ENCODE results near the gene NSMF. TPM values are rescaled to one million over a fixed set of nuclear protein-coding genes. Genes with fewer than 3 reads are reported as not detected.

NSMF gene
- total and polyA plus RNA-seq, 2 donors (not counting 1 experiment from before 2014, with no cell fraction given) = 28.7 to 59.4 TPM

- H3K4me3 Mint-ChIP-seq = no peak overlapping the region
- no peaks in the 10 kb centered on the region for H4K20me1 ChIP-seq (ENCODE audit: control insufficient read depth, insufficient read depth, low read length, poor library complexity, severe bottlenecking)
Observed at GRCh38 chr9:137433916-137434431, 25.2 kb downstream of the NSMF start.

GRCh38 chr9:137433349-137433915 is 25.7 kb downstream of the NSMF start:
- Histone ChIP-seq H2AFZ (ENCODE audit: insufficient read depth, low read depth, low read length, poor library complexity, severe bottlenecking) (no peak overlapping the region), H3K9me3 (ENCODE audit: control extremely low read depth in 1 of 3, control insufficient read depth in 2 of 3, insufficient read depth in 1 of 3, low read length in 2 of 3) (peaks cover 0 to 13% (median 0%) of the 10 kb centered on the region in 3 donors), H3K4me1 (ENCODE audit: control insufficient read depth in 2 of 2, insufficient read depth in 2 of 2, low read length in 2 of 2) (peaks cover 24 to 26% of the 10 kb centered on the region in 2 donors), H3K27me3 (replicated peaks in 1 of 4; ENCODE audit: control extremely low read depth in 1 of 4, control insufficient read depth in 3 of 4, insufficient read depth in 4 of 4, low read length in 3 of 4) (peaks cover 0 to 35% (median 8%) of the 10 kb centered on the region in 4 experiments), H3K79me2 (ENCODE audit: control insufficient read depth, insufficient read depth, low read length) (no peaks in the 10 kb centered on the region), H3K4me2 (replicated peaks; ENCODE audit: low read depth, low read length, poor library complexity, severe bottlenecking) (no peak overlapping the region), H4K20me1 (ENCODE audit: control insufficient read depth, insufficient read depth, low read length, poor library complexity, severe bottlenecking) (no peaks in the 10 kb centered on the region), H3K4me3 (ENCODE audit: control extremely low read depth in 1 of 5, extremely low read depth in 1 of 5, insufficient read depth in 1 of 5, low read depth in 2 of 5, low read length in 4 of 5) (no peak overlapping the region), H3K36me3 (replicated peaks in 1 of 2; ENCODE audit: control extremely low read depth in 1 of 2, control insufficient read depth in 1 of 2, extremely low read depth in 1 of 2, insufficient read depth in 2 of 2, low read length in 1 of 2) (no peaks in the 10 kb centered on the region), H3K27ac (ENCODE audit: low read length in 2 of 2) (no peak overlapping the region), H3K9ac (ENCODE audit: low read length) (no peak overlapping the region)
- Mint-ChIP-seq H3K27ac (no peak overlapping the region), H3K9me3 (ENCODE audit: insufficient read depth) (no peaks in the 10 kb centered on the region), H3K4me3 (no peak overlapping the region), H3K27me3 (no peaks in the 10 kb centered on the region), H3K4me1 (peaks cover 10% of the 10 kb centered on the region)
- ATAC-seq (ENCODE audit: low read depth) (no peak), DNase-seq (no peak)
- 67% methylated on average over 18 of the region's 19 CpGs for WGBS (ENCODE audit: insufficient coverage)
- CTCF ChIA-PET = no interaction called here
- POLR2A ChIA-PET = interaction anchor here (0.7 kb wide), 1 partner anchor 63 kb away, joined by 3 read pairs; no protein-coding TSS in a partner anchor
- TF ChIP-seq EZH2 (IDR thresholded peaks at IDR 0.05; ENCODE audit: borderline replicate concordance, insufficient read depth, low read depth, low read length, poor library complexity, severe bottlenecking) = no peak
- TF ChIP-seq, protein P1, sequence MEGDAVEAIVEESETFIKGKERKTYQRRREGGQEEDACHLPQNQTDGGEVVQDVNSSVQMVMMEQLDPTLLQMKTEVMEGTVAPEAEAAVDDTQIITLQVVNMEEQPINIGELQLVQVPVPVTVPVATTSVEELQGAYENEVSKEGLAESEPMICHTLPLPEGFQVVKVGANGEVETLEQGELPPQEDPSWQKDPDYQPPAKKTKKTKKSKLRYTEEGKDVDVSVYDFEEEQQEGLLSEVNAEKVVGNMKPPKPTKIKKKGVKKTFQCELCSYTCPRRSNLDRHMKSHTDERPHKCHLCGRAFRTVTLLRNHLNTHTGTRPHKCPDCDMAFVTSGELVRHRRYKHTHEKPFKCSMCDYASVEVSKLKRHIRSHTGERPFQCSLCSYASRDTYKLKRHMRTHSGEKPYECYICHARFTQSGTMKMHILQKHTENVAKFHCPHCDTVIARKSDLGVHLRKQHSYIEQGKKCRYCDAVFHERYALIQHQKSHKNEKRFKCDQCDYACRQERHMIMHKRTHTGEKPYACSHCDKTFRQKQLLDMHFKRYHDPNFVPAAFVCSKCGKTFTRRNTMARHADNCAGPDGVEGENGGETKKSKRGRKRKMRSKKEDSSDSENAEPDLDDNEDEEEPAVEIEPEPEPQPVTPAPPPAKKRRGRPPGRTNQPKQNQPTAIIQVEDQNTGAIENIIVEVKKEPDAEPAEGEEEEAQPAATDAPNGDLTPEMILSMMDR (IDR thresholded peaks at IDR 0.05) = no peak
- intact Hi-C loops (cut with micrococcal nuclease) = no loop called here

More at GRCh38 chr9:137433916-137434431, 25.2 kb downstream of the NSMF start:
- H3K36me3 ChIP-seq (replicated peaks in 1 of 2; ENCODE audit: control extremely low read depth in 1 of 2, control insufficient read depth in 1 of 2, extremely low read depth in 1 of 2, insufficient read depth in 2 of 2, low read length in 1 of 2) = no peaks in the 10 kb centered on the region
- intact Hi-C loops (cut with micrococcal nuclease) = no loop called here
- no peaks in the 10 kb centered on the region for H3K9me3 Mint-ChIP-seq (ENCODE audit: insufficient read depth)
- no peak overlapping the region for H3K27ac ChIP-seq (ENCODE audit: low read length in 2 of 2)
- ATAC-seq (ENCODE audit: low read depth) (no peak), DNase-seq (no peak)
- ChIA-PET CTCF (no interaction called here), POLR2A (interaction anchor here (0.7 kb wide), 1 partner anchor 64 kb away, joined by 3 read pairs; no protein-coding TSS in a partner anchor)
- no peak overlapping the region for H3K4me2 ChIP-seq (replicated peaks; ENCODE audit: low read depth, low read length, poor library complexity, severe bottlenecking)
- H3K79me2 ChIP-seq (ENCODE audit: control insufficient read depth, insufficient read depth, low read length) = no peaks in the 10 kb centered on the region
- H3K4me1 Mint-ChIP-seq = peaks cover 7% of the 10 kb centered on the region
- H3K27me3 ChIP-seq (replicated peaks in 1 of 4; ENCODE audit: control extremely low read depth in 1 of 4, control insufficient read depth in 3 of 4, insufficient read depth in 4 of 4, low read length in 3 of 4) = peaks cover 0 to 35% (median 8%) of the 10 kb centered on the region in 4 experiments
- WGBS (ENCODE audit: insufficient coverage) = 88% methylated on average over 20 of the region's 26 CpGs
- no peak for TF ChIP-seq EZH2 (IDR thresholded peaks at IDR 0.05; ENCODE audit: borderline replicate concordance, insufficient read depth, low read depth, low read length, poor library complexity, severe bottlenecking)
- TF ChIP-seq, protein P1 (IDR thresholded peaks at IDR 0.05) = no peak
- H3K4me1 ChIP-seq (ENCODE audit: control insufficient read depth in 2 of 2, insufficient read depth in 2 of 2, low read length in 2 of 2) = peaks cover 22 to 23% of the 10 kb centered on the region in 2 donors
- no peak overlapping the region for H3K4me3 ChIP-seq (ENCODE audit: control extremely low read depth in 1 of 5, extremely low read depth in 1 of 5, insufficient read depth in 1 of 5, low read depth in 2 of 5, low read length in 4 of 5)
- peaks cover 0 to 13% (median 0%) of the 10 kb centered on the region in 3 donors for H3K9me3 ChIP-seq (ENCODE audit: control extremely low read depth in 1 of 3, control insufficient read depth in 2 of 3, insufficient read depth in 1 of 3, low read length in 2 of 3)
- no peak overlapping the region for H3K27ac Mint-ChIP-seq
- no peak overlapping the region for H3K9ac ChIP-seq (ENCODE audit: low read length)
- no peak overlapping the region for H2AFZ ChIP-seq (ENCODE audit: insufficient read depth, low read depth, low read length, poor library complexity, severe bottlenecking)
- H3K27me3 Mint-ChIP-seq = no peaks in the 10 kb centered on the region

Data from B cell (primary cell).